K562 (cell line): ENCODE data around the gene HECW1. TPM values are rescaled to one million over a fixed set of nuclear protein-coding genes. Genes with fewer than 3 reads are reported as not detected.
A peak's percentile ranks its signal among the peaks of the same experiment; 100 is the strongest.

ENCODE experiments used
- ATAC-seq: fragments of 200-7000 bp; cut with Tn5 transposase; 3 replicates; pipeline ENCODE4 v1.9.1; 2020; ENCODE audit warnings: moderate library complexity
- BruUV-seq: library from RNA; stranded (reverse); fragments of 400-500 nt; replicated peaks from 2 replicates; lab custom pipeline; 2021; lab: Mats Ljungman, UMichigan
- CTCF ChIA-PET: fragments of 300-600 bp; formaldehyde crosslinking; extraction: SDS; loops from one replicate; lab custom pipeline; 2021; ENCODE audit warnings: low intra/inter-chr PET ratio; lab: Yijun Ruan, JAX
- POLR2A ChIA-PET: fragments of 300-600, 350-650 bp; sonication (Branson Sonifier 250); formaldehyde crosslinking; extraction: SDS; loops from one replicate; lab custom pipeline; 2021; ENCODE audit warnings: antibody characterized with exemption, inconsistent platforms; lab: Yijun Ruan, JAX
- DNase-seq, 4 experiments: peaks; one replicate each; pipeline versions ENCODE4 v3.0.0 to v3.0.0-alpha.2; 2011 to 2018; ENCODE audit warnings: low spot score in 3 of 4, mixed read lengths in 3 of 4; ENCODE audit errors: extremely low read depth in 1 of 4
- FAIRE-seq: peaks from 2 replicates; lab custom pipeline; 2011; peaks lifted over from hg19 to GRCh38; lab: Jason Lieb, UNC
- H2AFZ ChIP-seq: 2 replicates; pipeline ENCODE4 v1.6.0; 2011; ENCODE audit warnings: low read depth, low read length, control low read depth, inconsistent platforms
- H3K27ac ChIP-seq: fragments of 200-600 bp; 3 replicates; pipeline ENCODE4 v1.8.0; 2011; ENCODE audit warnings: low read depth, mild to moderate bottlenecking, control low read depth, inconsistent platforms, low read length, moderate library complexity, mixed read lengths; ENCODE audit errors: extremely low read depth
- H3K27me3 ChIP-seq, 2 experiments: fragments of 300-600 bp in 1 of 2; 2 replicates in 1 of 2; 3 replicates in 1 of 2; pipeline versions ENCODE4 v1.6.0 to v1.8.0; 2011; ENCODE audit warnings: inconsistent platforms in 2 of 2, low read length in 2 of 2, mild to moderate bottlenecking in 1 of 2, mixed read lengths in 1 of 2, moderate library complexity in 1 of 2; ENCODE audit not compliant: control insufficient read depth in 2 of 2, insufficient read depth in 2 of 2
- H3K36me3 ChIP-seq: fragments of 300-600 bp; 3 replicates; pipeline ENCODE4 v1.8.0; 2011; ENCODE audit warnings: mild to moderate bottlenecking, low read length, inconsistent platforms; ENCODE audit not compliant: control insufficient read depth, insufficient read depth
- H3K4me1 ChIP-seq, 2 experiments: fragments of 200-600 bp in 1 of 2; replicated peaks in 1 of 2; 2 replicates in 1 of 2; 3 replicates in 1 of 2; pipeline versions ENCODE4 v1.5.1 to v1.8.0; 2011; ENCODE audit warnings: inconsistent platforms in 2 of 2, low read length in 2 of 2, mild to moderate bottlenecking in 1 of 2, mixed read lengths in 1 of 2, moderate library complexity in 1 of 2; ENCODE audit not compliant: control insufficient read depth in 2 of 2, insufficient read depth in 2 of 2
- H3K4me2 ChIP-seq: 2 replicates; pipeline ENCODE4 v1.6.1; 2011; ENCODE audit warnings: low read length, control low read depth, inconsistent platforms, mixed read lengths; ENCODE audit not compliant: insufficient read depth
- H3K4me3 ChIP-seq: fragments of 200-600 bp; sonication (generic), shearing (Covaris generic); 2 replicates; pipeline ENCODE4 v1.5.1; 2016; ENCODE audit warnings: control low read depth, inconsistent platforms
- H3K79me2 ChIP-seq: fragments of 200-600 bp; 3 replicates; pipeline ENCODE4 v1.8.0; 2011; ENCODE audit warnings: low read length, inconsistent platforms; ENCODE audit not compliant: control insufficient read depth, insufficient read depth
- H3K9ac ChIP-seq, 2 experiments: 2 replicates each; pipeline versions ENCODE4 v1.6.0 to v1.6.1; 2011; ENCODE audit warnings: low read depth in 2 of 2, low read length in 2 of 2, control low read depth in 1 of 2, inconsistent platforms in 1 of 2, mild to moderate bottlenecking in 1 of 2, mixed read lengths in 1 of 2; ENCODE audit not compliant: insufficient read depth in 1 of 2
- H3K9me1 ChIP-seq: one replicate; pipeline ENCODE4 v1.6.0; 2011; ENCODE audit warnings: inconsistent platforms, mild to moderate bottlenecking, low read length, moderate library complexity; ENCODE audit not compliant: control insufficient read depth, insufficient read depth
- H3K9me3 ChIP-seq: replicated peaks from 2 replicates; pipeline ENCODE4 v1.5.1; 2011; ENCODE audit warnings: low read depth, low read length, inconsistent platforms; ENCODE audit not compliant: control insufficient read depth, insufficient read depth
- H4K20me1 ChIP-seq: replicated peaks from 2 replicates; pipeline ENCODE4 v1.6.1; 2011; ENCODE audit warnings: low read length, inconsistent platforms, mixed read lengths; ENCODE audit not compliant: control insufficient read depth, insufficient read depth
- ZNF24 ChIP-seq: fragments of 450-650 bp; IDR thresholded peaks from 2 replicates; pipeline ENCODE4 v1.6.1; 2016
- WGBS: fragments of 100-300 bp; shearing (Covaris generic); methylation state at CpG from one replicate; pipeline ENCODE4 v1.1.6; 2016; ENCODE audit warnings: low coverage, mixed read lengths; ENCODE audit not compliant: insufficient coverage; ENCODE audit errors: missing lambda C conversion rate; 5-methylcytosine and 5-hydroxymethylcytosine counted together
- in situ Hi-C: fragments of 300-500 bp; cut with MboI; formaldehyde crosslinking; loops from 4 replicates; pipeline ENCODE4 v1.15.0; 2018; ENCODE audit warnings: inconsistent platforms, mixed read lengths
- intact Hi-C: fragments of 100-400 bp; cut with micrococcal nuclease; formaldehyde crosslinking; loops from 2 replicates; pipeline ENCODE4 v1.14.2; 2022
- polyA plus RNA-seq, 8 experiments: library from polyadenylated mRNA; depleted of rRNA in 4 of 8; stranded (reverse) in 5 of 8; unstranded in 3 of 8; fragments of >200 nt; fragmentation: Nextera tagmentation in 2 of 8; fragmentation: Illumina TruSeq in 1 of 8; extraction: Ambion mirVana in 2 of 8; extraction: Trizol in 1 of 8; gene quantifications; 2 replicates each; pipeline versions ENCODE4 v1.2.1 to v1.2.3, GENCODE V29; 2011 to 2014; ENCODE audit warnings: inconsistent platforms in 1 of 8, missing spikeins in 1 of 8
- total RNA-seq, 7 experiments: library from RNA; depleted of rRNA in 6 of 7; stranded (reverse); fragments of >200 nt in 6 of 7; fragmentation: Illumina TruSeq in 2 of 7; extraction: Trizol in 2 of 7; gene quantifications; 2 replicates each; pipeline versions ENCODE4 v1.2.1 to v1.2.3, GENCODE V29; 2011 to 2021; ENCODE audit warnings: low replicate concordance in 1 of 7
- TF ChIP-seq, protein P1 (sequence below): sonication (generic); formaldehyde crosslinking; IDR thresholded peaks from 2 replicates; pipeline ENCODE4 v1.8.1; 2023; ENCODE audit warnings: missing genetic modification reagents, mild to moderate bottlenecking, borderline replicate concordance

Gene HECW1
- total and polyA plus RNA-seq, 9 of the 15 experiments (the other 6 are each of a cell fraction or from before 2014, with no cell fraction given): 0.07 to 0.31 (median 0.13) TPM; not detected in 4

DNA sequence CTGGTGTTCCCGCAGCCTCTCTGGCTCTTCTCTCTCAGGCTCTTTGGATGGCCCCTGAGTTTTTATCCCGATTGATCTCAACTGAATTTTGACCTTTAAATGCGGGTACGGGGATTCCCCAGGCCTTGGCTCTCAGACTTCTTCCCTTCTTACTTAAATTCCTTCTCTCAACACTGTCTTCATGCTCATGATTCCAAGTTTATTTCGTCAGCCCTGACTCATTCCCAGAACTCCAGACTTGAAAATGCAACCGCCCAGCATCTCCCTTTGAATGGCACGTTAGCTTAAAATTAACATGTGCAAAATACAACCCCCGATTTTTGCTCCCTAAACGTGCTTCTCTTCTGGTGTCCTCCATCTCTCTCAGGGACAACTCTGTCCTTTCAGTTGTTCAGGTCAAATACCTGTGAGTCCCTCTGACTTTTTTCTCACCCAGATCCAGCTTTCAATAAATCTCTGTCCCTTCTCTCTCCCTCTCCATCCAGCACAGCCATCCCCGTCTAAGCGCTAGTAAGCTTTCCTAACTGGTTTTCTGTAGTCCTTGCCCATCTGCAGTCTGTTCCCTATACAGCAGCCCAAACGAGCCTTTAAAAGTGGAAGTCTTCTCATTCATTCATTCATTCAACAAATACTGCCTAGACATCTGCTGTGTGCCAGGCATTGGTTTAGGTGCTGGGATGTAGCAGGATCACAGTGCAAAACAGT is 7.1 kb downstream of the HECW1 start:
- Histone ChIP-seq H3K4me3 (no peak overlapping the region), H3K36me3 (no peaks in the 10 kb centered on the region), H3K9me1 (peaks cover 2% of the 10 kb centered on the region), H3K9me3 (no peaks in the 10 kb centered on the region), H3K4me1 (no peaks in the 10 kb centered on the region; a peak in 1 of 5 replicates), H3K79me2 (no peaks in the 10 kb centered on the region), H3K27ac (no peak overlapping the region), H3K9ac (no peak overlapping the region), H3K4me2 (no peak overlapping the region), H2AFZ (no peak overlapping the region), H3K27me3 (peaks cover 29 to 42% of the 10 kb centered on the region in 2 experiments), H4K20me1 (no peaks in the 10 kb centered on the region)
- POLR2A ChIA-PET: no interaction called here
- ATAC-seq: no peak
- CTCF ChIA-PET: no interaction called here
- WGBS: 2% methylated on average over 12 of the region's 12 CpGs
- BruUV-seq: no TSS peak
- intact Hi-C loops (loop anchor here (10.0 kb wide), 1 partner anchor 145 kb away; no protein-coding TSS in a partner anchor), in situ Hi-C loops (no loop called here)
- no peak for FAIRE-seq
- no peak for DNase-seq
- TF ChIP-seq, protein P1, sequence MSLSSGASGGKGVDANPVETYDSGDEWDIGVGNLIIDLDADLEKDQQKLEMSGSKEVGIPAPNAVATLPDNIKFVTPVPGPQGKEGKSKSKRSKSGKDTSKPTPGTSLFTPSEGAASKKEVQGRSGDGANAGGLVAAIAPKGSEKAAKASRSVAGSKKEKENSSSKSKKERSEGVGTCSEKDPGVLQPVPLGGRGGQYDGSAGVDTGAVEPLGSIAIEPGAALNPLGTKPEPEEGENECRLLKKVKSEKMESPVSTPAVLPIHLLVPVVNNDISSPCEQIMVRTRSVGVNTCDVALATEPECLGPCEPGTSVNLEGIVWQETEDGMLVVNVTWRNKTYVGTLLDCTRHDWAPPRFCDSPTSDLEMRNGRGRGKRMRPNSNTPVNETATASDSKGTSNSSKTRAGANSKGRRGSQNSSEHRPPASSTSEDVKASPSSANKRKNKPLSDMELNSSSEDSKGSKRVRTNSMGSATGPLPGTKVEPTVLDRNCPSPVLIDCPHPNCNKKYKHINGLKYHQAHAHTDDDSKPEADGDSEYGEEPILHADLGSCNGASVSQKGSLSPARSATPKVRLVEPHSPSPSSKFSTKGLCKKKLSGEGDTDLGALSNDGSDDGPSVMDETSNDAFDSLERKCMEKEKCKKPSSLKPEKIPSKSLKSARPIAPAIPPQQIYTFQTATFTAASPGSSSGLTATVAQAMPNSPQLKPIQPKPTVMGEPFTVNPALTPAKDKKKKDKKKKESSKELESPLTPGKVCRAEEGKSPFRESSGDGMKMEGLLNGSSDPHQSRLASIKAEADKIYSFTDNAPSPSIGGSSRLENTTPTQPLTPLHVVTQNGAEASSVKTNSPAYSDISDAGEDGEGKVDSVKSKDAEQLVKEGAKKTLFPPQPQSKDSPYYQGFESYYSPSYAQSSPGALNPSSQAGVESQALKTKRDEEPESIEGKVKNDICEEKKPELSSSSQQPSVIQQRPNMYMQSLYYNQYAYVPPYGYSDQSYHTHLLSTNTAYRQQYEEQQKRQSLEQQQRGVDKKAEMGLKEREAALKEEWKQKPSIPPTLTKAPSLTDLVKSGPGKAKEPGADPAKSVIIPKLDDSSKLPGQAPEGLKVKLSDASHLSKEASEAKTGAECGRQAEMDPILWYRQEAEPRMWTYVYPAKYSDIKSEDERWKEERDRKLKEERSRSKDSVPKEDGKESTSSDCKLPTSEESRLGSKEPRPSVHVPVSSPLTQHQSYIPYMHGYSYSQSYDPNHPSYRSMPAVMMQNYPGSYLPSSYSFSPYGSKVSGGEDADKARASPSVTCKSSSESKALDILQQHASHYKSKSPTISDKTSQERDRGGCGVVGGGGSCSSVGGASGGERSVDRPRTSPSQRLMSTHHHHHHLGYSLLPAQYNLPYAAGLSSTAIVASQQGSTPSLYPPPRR (CRISPR knock-in tag): no peak
- TF ChIP-seq ZNF24: 0 out of 2 replicates have a peak, but pooled peaks have one; percentile 10
